ENCODE results near the gene CREB5.

CREB5 gene

GRCh38 chr7:28410628-28411531 is 1.4 kb upstream of the CREB5 start:
- H3K9me3 ChIP-seq = no peaks in the 10 kb centered on the region
- peaks cover 75% of the 10 kb centered on the region for H3K27me3 ChIP-seq (ENCODE audit: low read depth)
- in situ Hi-C loops (cut with MboI; ENCODE audit: low sequenced_read_pairs) = no loop called here
- no peaks in the 10 kb centered on the region; the same call in none of the 2 replicates for H3K4me1 ChIP-seq
- DNase-seq (ENCODE audit: low spot score in 2 of 2) = peak in 1 of 2 experiments; percentile 26
- no peak overlapping the region; the same call in 1 of the 2 replicates for H3K4me3 ChIP-seq
- H3K36me3 ChIP-seq (replicated peaks) = no peaks in the 10 kb centered on the region

GRCh38 chr7:28413011-28413410 is 693 bp downstream of the CREB5 start:
- no peaks in the 10 kb centered on the region for H3K36me3 ChIP-seq (replicated peaks)
- H3K4me1 ChIP-seq = no peaks in the 10 kb centered on the region; the same call in none of the 2 replicates
- in situ Hi-C loops (cut with MboI; ENCODE audit: low sequenced_read_pairs) = no loop called here
- no peaks in the 10 kb centered on the region for H3K9me3 ChIP-seq
- peaks cover 90% of the 10 kb centered on the region for H3K27me3 ChIP-seq (ENCODE audit: low read depth)
- no peak overlapping the region for H3K4me3 ChIP-seq
- DNase-seq (ENCODE audit: low spot score in 2 of 2) = no peak

- no peaks in the 10 kb centered on the region for H3K9me3 ChIP-seq
- DNase-seq (ENCODE audit: low spot score in 2 of 2) = no peak
- H3K27me3 ChIP-seq (ENCODE audit: low read depth) = peaks cover 93% of the 10 kb centered on the region
- H3K36me3 ChIP-seq (replicated peaks) = no peaks in the 10 kb centered on the region
- H3K4me3 ChIP-seq = no peak overlapping the region
- in situ Hi-C loops (cut with MboI; ENCODE audit: low sequenced_read_pairs) = no loop called here
- no peaks in the 10 kb centered on the region; the same call in none of the 2 replicates for H3K4me1 ChIP-seq
Measured at GRCh38 chr7:28414453-28414852, 2.1 kb downstream of the CREB5 start.

- Histone ChIP-seq H3K36me3 (replicated peaks) (no peaks in the 10 kb centered on the region), H3K4me3 (no peak overlapping the region), H3K9me3 (no peaks in the 10 kb centered on the region), H3K27me3 (ENCODE audit: low read depth) (peaks cover 66% of the 10 kb centered on the region), H3K4me1 (no peaks in the 10 kb centered on the region)
- DNase-seq (ENCODE audit: low spot score in 2 of 2) = no peak
- in situ Hi-C loops (cut with MboI; ENCODE audit: low sequenced_read_pairs) = no loop called here
Measured at GRCh38 chr7:28417321-28417940, 5.1 kb downstream of the CREB5 start.

GRCh38 chr7:28418311-28418710 is 6.0 kb downstream of the CREB5 start:
- in situ Hi-C loops (cut with MboI; ENCODE audit: low sequenced_read_pairs) = no loop called here
- DNase-seq (ENCODE audit: low spot score in 2 of 2) = no peak
- no peak overlapping the region for H3K4me3 ChIP-seq

GRCh38 chr7:28418966-28419365 is 6.6 kb downstream of the CREB5 start:
- no peaks in the 10 kb centered on the region for H3K9me3 ChIP-seq
- DNase-seq (ENCODE audit: low spot score in 2 of 2) = no peak
- in situ Hi-C loops (cut with MboI; ENCODE audit: low sequenced_read_pairs) = no loop called here
- H3K36me3 ChIP-seq (replicated peaks) = no peaks in the 10 kb centered on the region
- no peaks in the 10 kb centered on the region for H3K4me1 ChIP-seq
- H3K27me3 ChIP-seq (ENCODE audit: low read depth) = peaks cover 51% of the 10 kb centered on the region
- no peak overlapping the region for H3K4me3 ChIP-seq

More at GRCh38 chr7:28418311-28418710, 6.0 kb downstream of the CREB5 start:
- H3K4me1 ChIP-seq = no peaks in the 10 kb centered on the region
- no peaks in the 10 kb centered on the region for H3K9me3 ChIP-seq
- H3K27me3 ChIP-seq (ENCODE audit: low read depth) = peaks cover 57% of the 10 kb centered on the region
- no peaks in the 10 kb centered on the region for H3K36me3 ChIP-seq (replicated peaks)

GRCh38 chr7:28419716-28420115 is 7.4 kb downstream of the CREB5 start:
- no peak overlapping the region for H3K4me3 ChIP-seq
- no peak for DNase-seq (ENCODE audit: low spot score in 2 of 2)
- H3K9me3 ChIP-seq = no peaks in the 10 kb centered on the region
- H3K27me3 ChIP-seq (ENCODE audit: low read depth) = peaks cover 48% of the 10 kb centered on the region
- no peaks in the 10 kb centered on the region for H3K36me3 ChIP-seq (replicated peaks)
- no peaks in the 10 kb centered on the region for H3K4me1 ChIP-seq
- in situ Hi-C loops (cut with MboI; ENCODE audit: low sequenced_read_pairs) = no loop called here

GRCh38 chr7:28423112-28423511 is 10.8 kb downstream of the CREB5 start:
- H3K27me3 ChIP-seq (ENCODE audit: low read depth) = peaks cover 34% of the 10 kb centered on the region
- DNase-seq (ENCODE audit: low spot score in 2 of 2) = no peak
- no peaks in the 10 kb centered on the region for H3K9me3 ChIP-seq
- no peak overlapping the region for H3K4me3 ChIP-seq
- no peaks in the 10 kb centered on the region for H3K4me1 ChIP-seq
- in situ Hi-C loops (cut with MboI; ENCODE audit: low sequenced_read_pairs) = no loop called here
- H3K36me3 ChIP-seq (replicated peaks) = no peaks in the 10 kb centered on the region

GRCh38 chr7:28423918-28424514 is 11.7 kb downstream of the CREB5 start:
- no peak for DNase-seq (ENCODE audit: low spot score in 2 of 2)

GRCh38 chr7:28425496-28425895 is 13.2 kb downstream of the CREB5 start:
- in situ Hi-C loops (cut with MboI; ENCODE audit: low sequenced_read_pairs) = no loop called here
- Histone ChIP-seq H3K9me3 (no peaks in the 10 kb centered on the region), H3K36me3 (replicated peaks) (no peaks in the 10 kb centered on the region), H3K4me3 (no peak overlapping the region), H3K27me3 (ENCODE audit: low read depth) (peaks cover 31% of the 10 kb centered on the region), H3K4me1 (no peaks in the 10 kb centered on the region)
- DNase-seq (ENCODE audit: low spot score in 2 of 2) = no peak

More at GRCh38 chr7:28423918-28424514, 11.7 kb downstream of the CREB5 start:
- in situ Hi-C loops (cut with MboI; ENCODE audit: low sequenced_read_pairs) = no loop called here
- Histone ChIP-seq H3K27me3 (ENCODE audit: low read depth) (peaks cover 25% of the 10 kb centered on the region), H3K36me3 (replicated peaks) (no peaks in the 10 kb centered on the region), H3K4me3 (no peak overlapping the region), H3K9me3 (no peaks in the 10 kb centered on the region), H3K4me1 (no peaks in the 10 kb centered on the region)

- Histone ChIP-seq H3K4me3 (no peak overlapping the region), H3K9me3 (no peaks in the 10 kb centered on the region), H3K36me3 (replicated peaks) (no peaks in the 10 kb centered on the region), H3K4me1 (no peaks in the 10 kb centered on the region), H3K27me3 (ENCODE audit: low read depth) (peaks cover 42% of the 10 kb centered on the region)
- DNase-seq (ENCODE audit: low spot score in 2 of 2) = no peak
- in situ Hi-C loops (cut with MboI; ENCODE audit: low sequenced_read_pairs) = no loop called here
Measured at GRCh38 chr7:28427236-28427635, 14.9 kb downstream of the CREB5 start.

GRCh38 chr7:28430616-28431015 is 18.3 kb downstream of the CREB5 start:
- no peak for DNase-seq (ENCODE audit: low spot score in 2 of 2)
- Histone ChIP-seq H3K9me3 (no peaks in the 10 kb centered on the region), H3K36me3 (replicated peaks) (no peaks in the 10 kb centered on the region), H3K4me3 (no peak overlapping the region), H3K4me1 (no peaks in the 10 kb centered on the region), H3K27me3 (ENCODE audit: low read depth) (peaks cover 52% of the 10 kb centered on the region)
- in situ Hi-C loops (cut with MboI; ENCODE audit: low sequenced_read_pairs) = no loop called here

GRCh38 chr7:28432105-28432504 is 19.8 kb downstream of the CREB5 start:
- H3K27me3 ChIP-seq (ENCODE audit: low read depth) = peaks cover 66% of the 10 kb centered on the region
- no peak overlapping the region for H3K4me3 ChIP-seq
- DNase-seq (ENCODE audit: low spot score in 2 of 2) = no peak
- H3K36me3 ChIP-seq (replicated peaks) = no peaks in the 10 kb centered on the region
- H3K4me1 ChIP-seq = no peaks in the 10 kb centered on the region
- no peaks in the 10 kb centered on the region for H3K9me3 ChIP-seq
- in situ Hi-C loops (cut with MboI; ENCODE audit: low sequenced_read_pairs) = no loop called here

- Histone ChIP-seq H3K27me3 (ENCODE audit: low read depth) (peaks cover 65% of the 10 kb centered on the region), H3K4me1 (no peaks in the 10 kb centered on the region), H3K4me3 (no peak overlapping the region), H3K9me3 (no peaks in the 10 kb centered on the region), H3K36me3 (replicated peaks) (no peaks in the 10 kb centered on the region)
- no peak for DNase-seq (ENCODE audit: low spot score in 2 of 2)
- in situ Hi-C loops (cut with MboI; ENCODE audit: low sequenced_read_pairs) = no loop called here
Measured at GRCh38 chr7:28433039-28433438, 20.7 kb downstream of the CREB5 start.
